Stimulated activated CD4-positive, alpha-beta T cell treated with anti-CD3 and anti-CD28 coated beads, Interleukin-15, amount 100 ng/mL, for 1 hour (primary cell): ENCODE measurements around the gene KAT7.
A peak's percentile ranks its signal among the peaks of the same experiment; 100 is the strongest.

ENCODE experiments used
- DNase-seq, 2 donors: peaks; one replicate each; pipeline ENCODE4 v3.0.0-alpha.2; 2020; ENCODE audit warnings: low read depth in 1 of 2, low spot score in 1 of 2

KAT7 gene

GRCh38 chr17:49869038-49869374, 80.5 kb downstream of the KAT7 start:
- DNase-seq: no peak

DNA sequence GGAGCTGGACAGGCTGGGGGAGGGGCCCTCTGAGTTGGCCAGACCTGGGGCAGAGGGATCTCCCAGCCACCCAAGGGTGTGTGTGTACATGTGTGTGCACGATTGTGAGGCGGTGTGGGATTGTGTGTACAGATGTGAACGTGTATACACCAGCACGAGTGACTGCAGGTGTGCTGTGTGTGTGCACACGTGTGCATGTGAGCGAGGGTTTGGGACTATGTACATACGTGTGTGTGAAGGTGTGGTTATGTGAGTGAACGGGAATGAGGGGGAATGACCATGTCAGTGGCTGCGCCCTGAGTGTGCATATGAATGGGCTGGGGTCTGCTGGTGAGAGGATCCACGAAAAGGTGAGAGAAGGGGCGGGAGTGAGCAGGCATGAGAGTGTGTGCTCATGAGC, 81.8 kb downstream of the KAT7 start:
- no peak for DNase-seq

DNA sequence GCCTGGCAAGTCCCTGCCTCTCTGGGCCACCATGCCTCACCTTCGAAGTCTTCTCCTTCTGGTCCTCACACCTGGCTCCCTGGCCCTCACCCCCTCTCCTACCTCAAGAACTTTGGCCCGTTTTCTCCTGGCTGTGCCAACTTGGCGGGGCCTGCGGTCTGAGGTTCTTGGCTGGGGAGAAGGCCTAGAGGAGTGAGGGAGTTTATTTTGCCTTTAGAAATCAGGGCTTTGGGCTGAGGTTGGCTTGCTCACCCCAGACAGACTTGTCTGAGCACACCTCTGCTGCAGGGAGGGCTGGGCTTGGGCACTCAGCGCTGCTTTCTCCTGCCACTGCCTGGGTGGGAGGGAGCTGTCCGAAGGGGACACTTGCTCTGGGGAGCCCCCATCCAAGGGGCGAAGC, 82.7 kb downstream of the KAT7 start:
- DNase-seq: no peak

GRCh38 chr17:49872754-49873377, 84.4 kb downstream of the KAT7 start:
- DNase-seq: no peak

- no peak for DNase-seq
These were observed 85.0 kb downstream of the KAT7 start for GRCh38 chr17:49873466-49873865.

DNA sequence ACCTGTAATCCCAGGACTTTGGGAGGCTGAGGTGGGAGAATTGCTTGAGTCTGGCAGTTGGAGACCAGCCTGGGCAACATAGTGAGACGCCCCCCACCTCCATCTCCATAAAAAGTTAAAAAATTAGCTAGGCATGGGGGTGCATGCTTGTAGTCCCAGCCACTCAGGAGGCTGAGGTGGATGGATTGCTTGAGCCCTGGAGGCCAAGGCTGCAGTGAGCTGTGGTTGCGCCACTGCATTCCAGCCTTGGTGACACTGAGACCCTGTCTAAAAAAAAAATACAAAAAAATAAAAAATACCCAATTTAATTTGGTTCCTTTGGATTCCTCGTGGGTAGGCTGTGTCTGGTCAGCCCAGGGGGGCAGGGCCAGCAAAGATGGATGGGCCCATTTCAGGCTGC, 85.4 kb downstream of the KAT7 start:
- no peak for DNase-seq

GRCh38 chr17:49874911-49875310, 86.4 kb downstream of the KAT7 start:
- no peak for DNase-seq

DNA sequence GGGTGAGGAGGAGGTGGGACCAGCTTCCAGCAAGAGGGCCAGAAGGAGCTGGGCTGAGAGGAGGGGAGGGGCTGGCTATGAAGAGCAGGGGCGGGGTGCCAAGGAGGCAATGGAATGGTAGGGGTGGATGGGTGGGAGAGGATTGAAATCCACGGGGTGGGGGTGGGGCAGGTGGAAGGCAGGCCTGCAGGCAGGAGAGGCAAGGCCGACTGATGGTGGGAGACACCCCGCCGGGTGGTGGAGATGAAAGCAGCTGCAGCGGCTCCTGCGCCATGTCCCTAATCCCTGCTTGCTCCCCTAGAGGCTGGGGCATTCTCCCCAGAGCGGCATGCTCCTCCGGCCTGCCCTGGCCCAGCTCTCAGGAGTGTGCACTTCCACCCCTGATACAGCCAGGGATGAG, 87.2 kb downstream of the KAT7 start:
- no peak for DNase-seq

DNA sequence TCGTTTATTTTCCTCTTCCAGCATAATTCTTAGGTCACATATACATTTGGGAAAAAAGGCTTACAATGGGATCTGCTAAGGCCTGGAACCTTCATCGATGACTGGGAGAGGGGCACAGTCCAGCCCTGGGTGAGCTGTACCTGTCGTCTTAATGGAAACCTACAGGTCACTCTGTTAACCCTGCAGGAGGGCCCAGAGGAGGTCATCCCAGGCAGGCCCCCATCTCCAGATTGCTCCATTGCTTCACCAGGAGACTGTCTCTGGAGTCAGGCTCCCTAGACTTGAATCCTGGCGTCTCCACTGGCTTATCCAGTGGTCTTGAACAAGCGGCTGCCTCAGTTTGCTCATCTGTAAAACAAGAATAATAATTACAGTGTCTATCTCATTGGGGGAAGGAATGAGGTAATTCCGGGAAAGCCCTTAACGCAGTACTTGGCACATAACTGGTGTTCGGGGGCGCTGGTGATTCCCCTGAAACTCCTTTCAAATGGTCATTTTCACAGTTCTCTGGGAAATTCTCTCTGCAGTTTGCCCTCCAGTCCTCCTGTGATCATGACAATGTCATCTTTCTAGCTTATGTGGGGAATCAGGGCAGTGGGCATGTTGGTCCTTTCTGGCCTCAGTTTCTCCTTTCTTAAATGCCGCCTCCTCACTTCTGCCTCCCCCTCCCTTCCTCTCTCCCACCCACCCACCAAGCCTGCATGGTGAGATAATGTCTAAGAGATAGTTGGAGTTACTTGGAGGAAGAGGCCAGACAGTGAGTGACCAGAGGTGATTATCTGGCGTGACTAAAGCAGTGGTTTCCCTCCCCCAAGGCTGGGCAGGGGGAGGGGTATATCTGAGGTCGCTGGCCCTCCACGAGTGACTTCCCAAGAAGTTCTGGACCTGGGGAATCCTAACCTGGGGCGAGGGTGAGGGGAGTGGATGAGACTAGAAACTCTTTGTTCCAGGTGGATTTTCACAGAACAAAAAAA, 90.7 kb downstream of the KAT7 start:
- no peak for DNase-seq

DNA sequence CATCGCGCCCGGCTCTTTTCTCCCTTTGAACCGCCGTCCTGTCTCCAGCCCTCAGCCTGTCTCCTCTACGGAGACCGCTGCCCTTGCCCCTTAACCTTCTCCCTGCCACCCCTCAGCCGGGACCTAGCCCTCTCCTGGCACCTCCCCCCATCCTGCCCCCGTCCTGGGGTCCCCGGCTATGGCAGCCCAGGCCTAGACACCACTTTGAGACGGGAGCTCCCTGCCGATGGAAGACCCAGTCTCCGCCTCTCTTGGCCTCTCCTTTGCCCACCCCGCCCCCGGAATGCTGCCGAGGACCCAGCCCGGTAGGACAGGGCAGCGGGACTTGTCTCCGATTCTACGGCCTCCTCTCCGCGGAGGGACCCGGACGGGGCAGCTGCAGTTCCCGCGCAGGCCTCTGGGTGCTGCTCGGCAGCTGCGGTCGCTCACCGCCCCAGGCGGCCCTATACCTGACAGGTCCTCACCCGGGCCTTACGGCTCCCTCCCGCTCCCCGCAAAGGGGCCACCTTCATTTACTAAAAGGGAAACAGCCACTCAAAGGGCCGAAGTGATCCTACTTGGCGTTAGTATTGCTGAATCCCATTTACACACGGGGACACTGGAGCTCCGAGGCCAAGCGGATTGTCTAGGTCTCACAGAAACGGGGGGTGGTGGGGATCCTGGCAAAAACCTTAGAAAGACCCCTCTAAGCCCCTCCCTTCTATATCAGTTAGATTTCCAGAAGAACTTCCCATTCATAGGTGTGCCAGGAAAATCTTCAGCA, 92.0 kb downstream of the KAT7 start:
- DNase-seq: peak; percentile 45 to 70

GRCh38 chr17:49881054-49881402, 92.5 kb downstream of the KAT7 start:
- DNase-seq: no peak

GRCh38 chr17:49882434-49882833, 94.0 kb downstream of the KAT7 start:
- DNase-seq: no peak
